IMR-90 (cell line): ENCODE results near the gene PSEN1. TPM values are rescaled to one million over a fixed set of nuclear protein-coding genes. Genes with fewer than 3 reads are reported as not detected.
A peak's percentile ranks its signal among the peaks of the same experiment; 100 is the strongest.

Source experiments
- ATAC-seq: fragments of 200-7000 bp; cut with Tn5 transposase; 2 replicates; pipeline ENCODE4 v1.9.1; 2020; ENCODE audit warnings: low read depth, mild to moderate bottlenecking, moderate library complexity
- BruUV-seq: library from RNA; stranded (reverse); fragments of 400-500 nt; replicated peaks from 2 replicates; lab custom pipeline; 2021; lab: Mats Ljungman, UMichigan
- CTCF ChIA-PET: fragments of 300-600 bp; formaldehyde crosslinking; extraction: SDS; loops from one replicate; lab custom pipeline; 2021; ENCODE audit warnings: antibody characterized with exemption; lab: Yijun Ruan, JAX
- POLR2A ChIA-PET: fragments of 300-600 bp; sonication (Branson Sonifier 250); formaldehyde crosslinking; loops from one replicate; lab custom pipeline; 2022; ENCODE audit warnings: antibody characterized with exemption; ENCODE audit not compliant: unreplicated experiment; lab: Charles Lee
- DNase-seq: peaks from one replicate; pipeline ENCODE4 v3.0.0; 2013
- H2AFZ ChIP-seq: replicated peaks from 2 replicates; pipeline ENCODE3; 2013; ENCODE audit warnings: low read length, mild to moderate bottlenecking; ENCODE audit not compliant: poor library complexity
- H2AK5ac ChIP-seq: 2 replicates; pipeline ENCODE4 v1.6.1; 2013; ENCODE audit warnings: low read depth, low read length, inconsistent platforms
- H2AK9ac ChIP-seq: replicated peaks from 2 replicates; pipeline ENCODE3; 2013; ENCODE audit warnings: mild to moderate bottlenecking, low read depth, low read length, moderate library complexity; ENCODE audit not compliant: poor library complexity
- H2BK120ac ChIP-seq: 2 replicates; pipeline ENCODE4 v1.6.1; 2013; ENCODE audit warnings: low read depth, low read length, inconsistent platforms
- H2BK15ac ChIP-seq: 3 replicates; pipeline ENCODE4 v1.6.1; 2013; ENCODE audit warnings: low read depth, low read length, inconsistent platforms
- H2BK20ac ChIP-seq: 2 replicates; pipeline ENCODE4 v1.6.1; 2013; ENCODE audit warnings: low read depth, mild to moderate bottlenecking, inconsistent platforms, low read length, moderate library complexity
- H2BK5ac ChIP-seq: 2 replicates; pipeline ENCODE4 v1.6.1; 2013; ENCODE audit warnings: mild to moderate bottlenecking, low read depth, low read length, inconsistent platforms; ENCODE audit not compliant: poor library complexity, severe bottlenecking
- H3K14ac ChIP-seq: replicated peaks from 2 replicates; pipeline ENCODE4 v1.6.1; 2013; ENCODE audit warnings: low read depth, low read length, inconsistent platforms
- H3K18ac ChIP-seq: 2 replicates; pipeline ENCODE4 v1.6.1; 2013; ENCODE audit warnings: low read depth, low read length, control low read depth
- H3K23ac ChIP-seq: 2 replicates; pipeline ENCODE4 v1.6.1; 2013; ENCODE audit warnings: low read depth, low read length, inconsistent platforms
- H3K27ac ChIP-seq: 2 replicates; pipeline ENCODE4 v1.5.1; 2013; ENCODE audit warnings: mild to moderate bottlenecking, control low read depth, low read length; ENCODE audit not compliant: insufficient read depth
- H3K27me3 ChIP-seq: 2 replicates; pipeline ENCODE4 v1.6.1; 2013; ENCODE audit warnings: low read length; ENCODE audit not compliant: control insufficient read depth, insufficient read depth
- H3K36me3 ChIP-seq: 2 replicates; pipeline ENCODE4 v1.6.1; 2013; ENCODE audit warnings: low read length, mixed read lengths; ENCODE audit not compliant: control insufficient read depth, insufficient read depth
- H3K4ac ChIP-seq: 2 replicates; pipeline ENCODE4 v1.6.1; 2013; ENCODE audit warnings: low read depth, low read length, inconsistent platforms
- H3K4me1 ChIP-seq: 2 replicates; pipeline ENCODE4 v1.6.1; 2013; ENCODE audit warnings: low read length, mixed read lengths; ENCODE audit not compliant: control insufficient read depth, insufficient read depth
- H3K4me2 ChIP-seq: 2 replicates; pipeline ENCODE4 v1.6.1; 2013; ENCODE audit warnings: low read depth, mild to moderate bottlenecking, control low read depth, low read length, moderate library complexity
- H3K4me3 ChIP-seq: 2 replicates; pipeline ENCODE4 v1.5.1; 2013; ENCODE audit warnings: low read depth, mild to moderate bottlenecking, control low read depth, low read length, moderate library complexity; ENCODE audit not compliant: insufficient read depth
- H3K56ac ChIP-seq: 2 replicates; pipeline ENCODE4 v1.6.1; 2013; ENCODE audit warnings: low read length, inconsistent platforms; ENCODE audit not compliant: insufficient read depth; ENCODE audit errors: extremely low read depth
- H3K79me1 ChIP-seq, 2 experiments: 2 replicates each; pipeline ENCODE4 v1.6.1; 2013; ENCODE audit warnings: low read length in 2 of 2, inconsistent platforms in 1 of 2, low read depth in 1 of 2
- H3K9ac ChIP-seq: 2 replicates; pipeline ENCODE4 v1.6.1; 2013; ENCODE audit warnings: low read depth, low read length, control low read depth
- H3K9me1 ChIP-seq: 2 replicates; pipeline ENCODE4 v1.6.1; 2013; ENCODE audit warnings: low read length, inconsistent platforms; ENCODE audit not compliant: insufficient read depth
- H3K9me3 ChIP-seq: 2 replicates; pipeline ENCODE4 v1.6.1; 2013; ENCODE audit warnings: low read length; ENCODE audit not compliant: control insufficient read depth, insufficient read depth
- H4K20me1 ChIP-seq: 2 replicates; pipeline ENCODE4 v1.6.1; 2013; ENCODE audit warnings: low read length, inconsistent platforms; ENCODE audit not compliant: insufficient read depth
- H4K5ac ChIP-seq: 2 replicates; pipeline ENCODE4 v1.6.1; 2013; ENCODE audit warnings: mild to moderate bottlenecking, low read depth, low read length, control low read depth
- H4K8ac ChIP-seq, 2 experiments: 2 replicates each; pipeline ENCODE4 v1.6.1; 2013; ENCODE audit warnings: low read depth in 2 of 2, low read length in 2 of 2, control low read depth in 1 of 2, inconsistent platforms in 1 of 2
- H4K91ac ChIP-seq: 2 replicates; pipeline ENCODE4 v1.6.1; 2013; ENCODE audit warnings: low read depth, low read length, inconsistent platforms; ENCODE audit not compliant: insufficient read depth
- BHLHE40 ChIP-seq: fragments of 150-350 bp; IDR thresholded peaks from 2 replicates; pipeline ENCODE4 v1.6.1; 2016; ENCODE audit warnings: mild to moderate bottlenecking, low read depth, low read length
- CEBPB ChIP-seq: IDR thresholded peaks from 2 replicates; pipeline ENCODE4 v1.6.1; 2012; ENCODE audit warnings: low read depth, low read length, improper control_type of control experiment
- CHD1 ChIP-seq: IDR thresholded peaks from 2 replicates; pipeline ENCODE4 v1.6.1; 2012; ENCODE audit warnings: low read depth, low read length, improper control_type of control experiment
- CTCF ChIP-seq: conservative IDR thresholded peaks from 2 replicates; pipeline ENCODE4 v1.5.1; 2012; ENCODE audit warnings: mild to moderate bottlenecking, low read depth, low read length, improper control_type of control experiment
- FOS ChIP-seq: fragments of 150-350 bp; IDR thresholded peaks from 2 replicates; pipeline ENCODE4 v1.6.1; 2016; ENCODE audit warnings: low read depth, low read length
- MAFK ChIP-seq: IDR thresholded peaks from 2 replicates; pipeline ENCODE4 v1.6.1; 2012; ENCODE audit warnings: low read depth, low read length, improper control_type of control experiment
- MAZ ChIP-seq: IDR thresholded peaks from 2 replicates; pipeline ENCODE4 v1.6.1; 2012; ENCODE audit warnings: low read depth, mild to moderate bottlenecking, low read length, improper control_type of control experiment, moderate library complexity, borderline replicate concordance
- MXI1 ChIP-seq: IDR thresholded peaks from 2 replicates; pipeline ENCODE4 v1.6.1; 2012; ENCODE audit warnings: low read depth, mild to moderate bottlenecking, low read length, moderate library complexity, borderline replicate concordance
- NFE2L2 ChIP-seq: fragments of 150-350 bp; IDR thresholded peaks from 2 replicates; pipeline ENCODE4 v1.6.1; 2016; ENCODE audit warnings: low read depth, mild to moderate bottlenecking, low read length
- POLR2A ChIP-seq: IDR thresholded peaks from 2 replicates; pipeline ENCODE4 v1.6.1; 2012; ENCODE audit warnings: mild to moderate bottlenecking, low read depth, low read length
- RAD21 ChIP-seq: IDR thresholded peaks from 2 replicates; pipeline ENCODE4 v1.6.1; 2012; ENCODE audit warnings: low read length, improper control_type of control experiment
- RCOR1 ChIP-seq: IDR thresholded peaks from 2 replicates; pipeline ENCODE4 v1.6.1; 2012; ENCODE audit warnings: mild to moderate bottlenecking, low read length, improper control_type of control experiment; ENCODE audit not compliant: insufficient replicate concordance
- RFX5 ChIP-seq: IDR thresholded peaks from 2 replicates; pipeline ENCODE4 v1.8.0; 2012; ENCODE audit warnings: low read depth, mild to moderate bottlenecking, low read length, moderate library complexity
- SMC3 ChIP-seq: fragments of 150-350 bp; IDR thresholded peaks from 2 replicates; pipeline ENCODE4 v1.6.1; 2016; ENCODE audit warnings: low read depth, mild to moderate bottlenecking, antibody characterized with exemption, low read length, moderate library complexity
- USF2 ChIP-seq: fragments of 150-350 bp; IDR thresholded peaks from 2 replicates; pipeline ENCODE4 v1.6.1; 2017; ENCODE audit warnings: mild to moderate bottlenecking, antibody characterized with exemption, low read length, low read depth
- WGBS, 2 experiments: methylation state at CpG; one replicate each; pipeline versions ENCODE4 v1.1.5 to v1.1.7; 2013; ENCODE audit warnings: missing lambda C conversion rate in 2 of 2; ENCODE audit not compliant: insufficient read length in 1 of 2; ENCODE audit errors: extremely low coverage in 2 of 2; 5-methylcytosine and 5-hydroxymethylcytosine counted together
- dilution Hi-C: fragments of 300-500 bp; cut with HindIII; formaldehyde crosslinking; loops from one replicate; pipeline ENCODE4 v1.14.3; 2018; ENCODE audit warnings: low sequenced_read_pairs; ENCODE audit not compliant: unreplicated experiment
- in situ Hi-C: fragments of 300-500 bp; cut with MboI; formaldehyde crosslinking; loops from 3 replicates; pipeline ENCODE4 v1.14.3; 2019; ENCODE audit warnings: low sequenced_read_pairs, inconsistent platforms, mixed read lengths
- intact Hi-C: fragments of 100-400 bp; cut with micrococcal nuclease; formaldehyde crosslinking; loops from 2 replicates; pipeline ENCODE4 v1.10.0; 2022
- polyA plus RNA-seq, 3 experiments: library from polyadenylated mRNA; depleted of rRNA; stranded (reverse); fragments of >200 nt; gene quantifications; 2 replicates each; pipeline ENCODE4 v1.2.3, GENCODE V29; 2012; ENCODE audit warnings: low replicate concordance in 1 of 3
- total RNA-seq: library from RNA; depleted of rRNA; stranded (reverse); fragments of >200 nt; gene quantifications from 2 replicates; pipeline ENCODE4 v1.2.3, GENCODE V29; 2012
- TF ChIP-seq, protein P1 (sequence below): fragments of 150-350 bp; IDR thresholded peaks from 2 replicates; pipeline ENCODE4 v1.6.1; 2016; ENCODE audit warnings: low read depth, mild to moderate bottlenecking, low read length, moderate library complexity, borderline replicate concordance

Gene PSEN1
- total and polyA plus RNA-seq, 2 of the 4 experiments (the other 2 are of a cell fraction) = 14.8 to 62.7 TPM

DNA sequence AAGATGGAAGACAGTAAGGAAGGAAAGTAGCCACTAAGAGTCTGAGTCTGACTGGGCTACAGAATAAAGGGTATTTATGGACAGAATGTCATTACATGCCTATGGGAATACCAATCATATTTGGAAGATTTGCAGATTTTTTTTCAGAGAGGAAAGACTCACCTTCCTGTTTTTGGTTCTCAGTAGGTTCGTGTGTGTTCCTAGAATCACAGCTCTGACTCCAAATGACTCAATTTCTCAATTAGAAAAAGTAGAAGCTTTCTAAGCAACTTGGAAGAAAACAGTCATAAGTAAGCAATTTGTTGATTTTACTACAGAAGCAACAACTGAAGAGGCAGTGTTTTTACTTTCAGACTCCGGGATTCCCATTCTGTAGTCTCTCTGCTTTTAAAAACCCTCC lies 85.6 kb downstream of the PSEN1 start:
- no peak overlapping the region for H4K5ac ChIP-seq
- WGBS, 2 experiments = no CpG with 5 or more reads among the region's 2 CpGs
- no peak overlapping the region for H3K23ac ChIP-seq
- H3K4ac ChIP-seq = 0 out of 2 replicates have a peak overlapping the region, but pooled peaks have one; percentile 52
- H3K4me1 ChIP-seq = peaks cover 9% of the 10 kb centered on the region
- no peaks in the 10 kb centered on the region; the same call in 1 of the 2 replicates for H4K20me1 ChIP-seq
- BruUV-seq = no TSS peak
- H3K9ac ChIP-seq = no peak overlapping the region
- peaks cover 21% of the 10 kb centered on the region for H3K36me3 ChIP-seq
- no peaks in the 10 kb centered on the region for H3K9me3 ChIP-seq
- H4K8ac ChIP-seq = no peak overlapping the region
- peak overlapping the region; percentile 67; the same call in 1 of the 2 replicates for H3K14ac ChIP-seq
- H3K4me2 ChIP-seq = no peak overlapping the region
- no peak overlapping the region for H2BK20ac ChIP-seq
- no peak overlapping the region for H2AFZ ChIP-seq
- 0 out of 2 replicates have a peak, but pooled peaks cover 5% of the 10 kb centered on the region for H3K9me1 ChIP-seq
- H2AK9ac ChIP-seq = no peak overlapping the region
- no peak overlapping the region for H4K91ac ChIP-seq
- POLR2A ChIA-PET = no interaction called here
- intact Hi-C loops = no loop called here
- H3K27ac ChIP-seq = no peak overlapping the region
- TF ChIP-seq POLR2A = no peak
- TF ChIP-seq RCOR1 = no peak
- TF ChIP-seq RFX5 = no peak
- no peak for TF ChIP-seq MAFK
- TF ChIP-seq CTCF = no peak
- no peak for TF ChIP-seq FOS
- TF ChIP-seq CEBPB = no peak
- no peak for TF ChIP-seq NFE2L2
- no peak for TF ChIP-seq SMC3
- TF ChIP-seq, protein P1, sequence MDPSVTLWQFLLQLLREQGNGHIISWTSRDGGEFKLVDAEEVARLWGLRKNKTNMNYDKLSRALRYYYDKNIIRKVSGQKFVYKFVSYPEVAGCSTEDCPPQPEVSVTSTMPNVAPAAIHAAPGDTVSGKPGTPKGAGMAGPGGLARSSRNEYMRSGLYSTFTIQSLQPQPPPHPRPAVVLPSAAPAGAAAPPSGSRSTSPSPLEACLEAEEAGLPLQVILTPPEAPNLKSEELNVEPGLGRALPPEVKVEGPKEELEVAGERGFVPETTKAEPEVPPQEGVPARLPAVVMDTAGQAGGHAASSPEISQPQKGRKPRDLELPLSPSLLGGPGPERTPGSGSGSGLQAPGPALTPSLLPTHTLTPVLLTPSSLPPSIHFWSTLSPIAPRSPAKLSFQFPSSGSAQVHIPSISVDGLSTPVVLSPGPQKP = no peak
- no peak for TF ChIP-seq USF2
- no peak for TF ChIP-seq BHLHE40
- TF ChIP-seq RAD21 = no peak
- no peak for TF ChIP-seq MXI1
- TF ChIP-seq CHD1 = no peak
- TF ChIP-seq MAZ = no peak
- DNase-seq (peak; percentile 59), ATAC-seq (peak; percentile 50; the same call in 1 of the 2 replicates)
- H3K18ac ChIP-seq = no peak overlapping the region
- H3K56ac ChIP-seq = no peak overlapping the region
- H3K4me3 ChIP-seq = no peak overlapping the region
- H2BK5ac ChIP-seq = no peak overlapping the region
- H3K79me1 ChIP-seq = peaks cover 6 to 22% of the 10 kb centered on the region in 2 experiments; a peak in 2 of 4 replicates
- no peak overlapping the region for H2BK120ac ChIP-seq
- H2BK15ac ChIP-seq = no peak overlapping the region
- no peak overlapping the region for H2AK5ac ChIP-seq
- dilution Hi-C loops = no loop called here
- H3K27me3 ChIP-seq = no peaks in the 10 kb centered on the region
- in situ Hi-C loops = no loop called here
- CTCF ChIA-PET = interaction anchor here (0.6 kb wide), 1 partner anchor 275 kb away, joined by 3 read pairs; no protein-coding TSS in a partner anchor
